H9 (cell line): Measurements from ENCODE around the gene QDPR. TPM values are rescaled to one million over a fixed set of nuclear protein-coding genes. Genes with fewer than 3 reads are reported as not detected.

Source experiments
- DNase-seq: peaks from one replicate; pipeline ENCODE4 v3.0.0-alpha.2; 2017
- H2AFZ ChIP-seq: one replicate; pipeline ENCODE4 v1.6.1; 2013; ENCODE audit warnings: mild to moderate bottlenecking, low read length, control low read depth, moderate library complexity
- H2AK5ac ChIP-seq: 2 replicates; pipeline ENCODE4 v1.6.1; 2013; ENCODE audit warnings: low read length, control low read depth, mixed read lengths; ENCODE audit not compliant: insufficient read length
- H2BK120ac ChIP-seq: one replicate; pipeline ENCODE4 v1.6.1; 2013; ENCODE audit warnings: low read depth, mild to moderate bottlenecking, low read length, control low read depth, inconsistent platforms; ENCODE audit not compliant: poor library complexity, severe bottlenecking
- H2BK12ac ChIP-seq: 2 replicates; pipeline ENCODE4 v1.6.1; 2013; ENCODE audit warnings: low read length, control low read depth, mixed read lengths, low read depth; ENCODE audit not compliant: insufficient read length
- H2BK15ac ChIP-seq: 2 replicates; pipeline ENCODE4 v1.6.1; 2013; ENCODE audit warnings: low read depth, low read length, control low read depth
- H2BK20ac ChIP-seq: one replicate; pipeline ENCODE4 v1.6.1; 2013; ENCODE audit warnings: low read depth, mild to moderate bottlenecking, low read length, control low read depth, inconsistent platforms; ENCODE audit not compliant: poor library complexity, severe bottlenecking
- H2BK5ac ChIP-seq: 2 replicates; pipeline ENCODE4 v1.6.1; 2013; ENCODE audit warnings: low read length, control low read depth, mixed read lengths; ENCODE audit not compliant: insufficient read length
- H3K14ac ChIP-seq: 2 replicates; pipeline ENCODE4 v1.6.1; 2013; ENCODE audit warnings: low read length, control low read depth; ENCODE audit not compliant: insufficient read depth
- H3K18ac ChIP-seq: 2 replicates; pipeline ENCODE4 v1.6.1; 2013; ENCODE audit warnings: low read depth, mild to moderate bottlenecking, mixed read lengths, low read length, control low read depth; ENCODE audit not compliant: insufficient read length
- H3K23ac ChIP-seq: 2 replicates; pipeline ENCODE4 v1.6.1; 2013; ENCODE audit warnings: low read length, control low read depth, mixed read lengths, low read depth; ENCODE audit not compliant: insufficient read length
- H3K23me2 ChIP-seq: 2 replicates; pipeline ENCODE4 v1.6.1; 2013; ENCODE audit warnings: low read depth, mild to moderate bottlenecking, mixed read lengths, low read length, control low read depth; ENCODE audit not compliant: insufficient read length, poor library complexity, severe bottlenecking
- H3K27ac ChIP-seq: 2 replicates; pipeline ENCODE4 v1.5.1; 2013; ENCODE audit warnings: low read length, control low read depth, mixed read lengths, low read depth; ENCODE audit not compliant: insufficient read length
- H3K27me3 ChIP-seq: 2 replicates; pipeline ENCODE4 v1.6.1; 2013; ENCODE audit warnings: low read length, control low read depth, inconsistent platforms; ENCODE audit not compliant: insufficient read depth
- H3K4ac ChIP-seq: 2 replicates; pipeline ENCODE4 v1.6.1; 2013; ENCODE audit warnings: low read depth, mild to moderate bottlenecking, control low read depth, inconsistent platforms, low read length, moderate library complexity
- H3K4me1 ChIP-seq: 2 replicates; pipeline ENCODE4 v1.6.1; 2013; ENCODE audit warnings: low read length, control low read depth, inconsistent platforms; ENCODE audit not compliant: insufficient read depth
- H3K4me2 ChIP-seq: 2 replicates; pipeline ENCODE4 v1.6.1; 2013; ENCODE audit warnings: low read length, control low read depth, mixed read lengths; ENCODE audit not compliant: insufficient read length, insufficient read depth
- H3K56ac ChIP-seq: 2 replicates; pipeline ENCODE4 v1.6.1; 2013; ENCODE audit warnings: low read depth, mild to moderate bottlenecking, mixed read lengths, low read length, control low read depth; ENCODE audit not compliant: insufficient read length
- H3K79me1 ChIP-seq: 2 replicates; pipeline ENCODE4 v1.6.1; 2013; ENCODE audit warnings: low read depth, mild to moderate bottlenecking, moderate library complexity, low read length, control low read depth, inconsistent platforms; ENCODE audit not compliant: insufficient read depth, poor library complexity, severe bottlenecking
- H3K79me2 ChIP-seq: 2 replicates; pipeline ENCODE4 v1.6.1; 2013; ENCODE audit warnings: low read length, control low read depth, inconsistent platforms; ENCODE audit not compliant: insufficient read depth
- H3K9ac ChIP-seq: 2 replicates; pipeline ENCODE4 v1.6.1; 2013; ENCODE audit warnings: low read length, control low read depth, mixed read lengths; ENCODE audit not compliant: insufficient read length; ENCODE audit errors: extremely low read depth
- H3K9me3 ChIP-seq: one replicate; pipeline ENCODE4 v1.6.1; 2013; ENCODE audit warnings: low read depth, low read length, inconsistent platforms; ENCODE audit not compliant: control insufficient read depth
- H3T11ph ChIP-seq: one replicate; pipeline ENCODE4 v1.6.1; 2013; ENCODE audit warnings: mild to moderate bottlenecking, low read length, control low read depth, inconsistent platforms
- H4K20me1 ChIP-seq: one replicate; pipeline ENCODE4 v1.6.1; 2013; ENCODE audit not compliant: control insufficient read depth, insufficient read length, insufficient read depth
- H4K5ac ChIP-seq: 2 replicates; pipeline ENCODE4 v1.6.1; 2013; ENCODE audit warnings: low read depth, mild to moderate bottlenecking, mixed read lengths, low read length, control low read depth; ENCODE audit not compliant: insufficient read length
- H4K8ac ChIP-seq: replicated peaks from 2 replicates; pipeline ENCODE4 v1.6.1; 2013; ENCODE audit warnings: low read length, control low read depth, mixed read lengths, low read depth; ENCODE audit not compliant: insufficient read length
- H4K91ac ChIP-seq: 2 replicates; pipeline ENCODE4 v1.6.1; 2013; ENCODE audit warnings: low read depth, mild to moderate bottlenecking, moderate library complexity, mixed read lengths, low read length, control low read depth; ENCODE audit not compliant: insufficient read length
- H3K27ac Mint-ChIP-seq, 3 experiments: 2 replicates in 2 of 3; 3 replicates in 1 of 3; pipeline ENCODE4 v1.8.0; 2020 to 2021; ENCODE audit warnings: mixed read lengths in 3 of 3, mild to moderate bottlenecking in 1 of 3, moderate library complexity in 1 of 3
- H3K27me3 Mint-ChIP-seq: 2 replicates; pipeline ENCODE4 v1.8.0; 2021; ENCODE audit warnings: low read depth, mild to moderate bottlenecking, moderate library complexity, mixed read lengths
- H3K36me3 Mint-ChIP-seq, 3 experiments: 2 replicates in 2 of 3; 3 replicates in 1 of 3; pipeline ENCODE4 v1.8.0; 2020 to 2021; ENCODE audit warnings: low read depth in 3 of 3, mixed read lengths in 3 of 3; ENCODE audit not compliant: insufficient read depth in 1 of 3
- H3K4me1 Mint-ChIP-seq, 2 experiments: 2 replicates each; pipeline ENCODE4 v1.8.0; 2020; ENCODE audit warnings: mixed read lengths in 2 of 2
- H3K4me3 Mint-ChIP-seq, 2 experiments: 2 replicates in 1 of 2; 3 replicates in 1 of 2; pipeline ENCODE4 v1.8.0; 2020 to 2021; ENCODE audit warnings: mild to moderate bottlenecking in 2 of 2, mixed read lengths in 2 of 2, moderate library complexity in 1 of 2
- H3K9me3 Mint-ChIP-seq, 2 experiments: 2 replicates in 1 of 2; 3 replicates in 1 of 2; pipeline ENCODE4 v1.8.0; 2020; ENCODE audit warnings: mild to moderate bottlenecking in 2 of 2, mixed read lengths in 2 of 2, moderate library complexity in 1 of 2
- WGBS: extraction: QIAGEN DNeasy Blood & Tissue Kit; methylation state at CpG from one replicate; pipeline ENCODE4 v1.1.7; 2013; ENCODE audit warnings: missing lambda C conversion rate, low lambda C conversion rate, mixed read lengths; ENCODE audit not compliant: insufficient read length; ENCODE audit errors: extremely low coverage; 5-methylcytosine and 5-hydroxymethylcytosine counted together
- total RNA-seq: library from RNA; stranded (reverse); gene quantifications from 2 replicates; pipeline ENCODE4 v1.2.1, GENCODE V29; 2021
- TF ChIP-seq, protein P1 (sequence below): fragments of 200-600 bp; sonication (generic); conservative IDR thresholded peaks from 3 replicates; pipeline ENCODE4 v1.8.0; 2021; ENCODE audit warnings: antibody characterized with exemption, mild to moderate bottlenecking

The QDPR gene
- total RNA-seq, 1 experiment from 2014 or later: 23.5 TPM

- no peaks in the 10 kb centered on the region for H3K79me2 ChIP-seq
- DNase-seq: no peak
- no peaks in the 10 kb centered on the region; a peak in 1 of 5 replicates for H3K9me3 Mint-ChIP-seq
Measured at GRCh38 chr4:17511509-17511949, 361 bp downstream of the QDPR start.

More at GRCh38 chr4:17511509-17511949, 361 bp downstream of the QDPR start:
- no peak overlapping the region for H3K14ac ChIP-seq
- H3K27ac ChIP-seq: no peak overlapping the region
- no peak overlapping the region for H2BK20ac ChIP-seq
- no peaks in the 10 kb centered on the region for H3K9me3 ChIP-seq
- H3K56ac ChIP-seq: no peak overlapping the region
- H3K4me3 Mint-ChIP-seq: peak overlapping the region; percentile 88 to 90
- H3K4me1 Mint-ChIP-seq: peaks cover 33% of the 10 kb centered on the region in 2 experiments
- TF ChIP-seq, protein P1, sequence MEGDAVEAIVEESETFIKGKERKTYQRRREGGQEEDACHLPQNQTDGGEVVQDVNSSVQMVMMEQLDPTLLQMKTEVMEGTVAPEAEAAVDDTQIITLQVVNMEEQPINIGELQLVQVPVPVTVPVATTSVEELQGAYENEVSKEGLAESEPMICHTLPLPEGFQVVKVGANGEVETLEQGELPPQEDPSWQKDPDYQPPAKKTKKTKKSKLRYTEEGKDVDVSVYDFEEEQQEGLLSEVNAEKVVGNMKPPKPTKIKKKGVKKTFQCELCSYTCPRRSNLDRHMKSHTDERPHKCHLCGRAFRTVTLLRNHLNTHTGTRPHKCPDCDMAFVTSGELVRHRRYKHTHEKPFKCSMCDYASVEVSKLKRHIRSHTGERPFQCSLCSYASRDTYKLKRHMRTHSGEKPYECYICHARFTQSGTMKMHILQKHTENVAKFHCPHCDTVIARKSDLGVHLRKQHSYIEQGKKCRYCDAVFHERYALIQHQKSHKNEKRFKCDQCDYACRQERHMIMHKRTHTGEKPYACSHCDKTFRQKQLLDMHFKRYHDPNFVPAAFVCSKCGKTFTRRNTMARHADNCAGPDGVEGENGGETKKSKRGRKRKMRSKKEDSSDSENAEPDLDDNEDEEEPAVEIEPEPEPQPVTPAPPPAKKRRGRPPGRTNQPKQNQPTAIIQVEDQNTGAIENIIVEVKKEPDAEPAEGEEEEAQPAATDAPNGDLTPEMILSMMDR: no peak
- no peaks in the 10 kb centered on the region for H3K4me1 ChIP-seq
- H4K8ac ChIP-seq: no peak overlapping the region
- H2BK5ac ChIP-seq: no peak overlapping the region
- H3K4me2 ChIP-seq: peak overlapping the region; percentile 69
- no peak overlapping the region for H3K18ac ChIP-seq
- no peaks in the 10 kb centered on the region for H3K27me3 ChIP-seq
- no peak overlapping the region for H3K23ac ChIP-seq
- no peak overlapping the region for H4K91ac ChIP-seq
- H3T11ph ChIP-seq: no peak overlapping the region
- H4K20me1 ChIP-seq: no peaks in the 10 kb centered on the region
- no peak overlapping the region for H2BK15ac ChIP-seq
- no peak overlapping the region for H2AK5ac ChIP-seq
- no CpG with 5 or more reads among the region's 32 CpGs for WGBS
- H3K4ac ChIP-seq: no peak overlapping the region
- no peak overlapping the region for H3K27ac Mint-ChIP-seq
- peaks cover 0 to 18% (median 5%) of the 10 kb centered on the region in 3 experiments; a peak in 5 of 7 replicates for H3K36me3 Mint-ChIP-seq
- H3K9ac ChIP-seq: peak overlapping the region; percentile 62
- peaks cover 12% of the 10 kb centered on the region for H3K23me2 ChIP-seq
- no peak overlapping the region for H4K5ac ChIP-seq
- no peak overlapping the region for H2BK120ac ChIP-seq
- H3K79me1 ChIP-seq: no peaks in the 10 kb centered on the region
- H2BK12ac ChIP-seq: no peak overlapping the region
- H2AFZ ChIP-seq: no peak overlapping the region
- H3K27me3 Mint-ChIP-seq: peaks cover 53% of the 10 kb centered on the region
